ENCODE measurements around the gene LTO1.
A peak's percentile ranks its signal among the peaks of the same experiment; 100 is the strongest.

The LTO1 gene

GRCh38 chr11:69644071-69644961 lies 30.8 kb downstream of the LTO1 start:
- no peak for DNase-seq

DNA sequence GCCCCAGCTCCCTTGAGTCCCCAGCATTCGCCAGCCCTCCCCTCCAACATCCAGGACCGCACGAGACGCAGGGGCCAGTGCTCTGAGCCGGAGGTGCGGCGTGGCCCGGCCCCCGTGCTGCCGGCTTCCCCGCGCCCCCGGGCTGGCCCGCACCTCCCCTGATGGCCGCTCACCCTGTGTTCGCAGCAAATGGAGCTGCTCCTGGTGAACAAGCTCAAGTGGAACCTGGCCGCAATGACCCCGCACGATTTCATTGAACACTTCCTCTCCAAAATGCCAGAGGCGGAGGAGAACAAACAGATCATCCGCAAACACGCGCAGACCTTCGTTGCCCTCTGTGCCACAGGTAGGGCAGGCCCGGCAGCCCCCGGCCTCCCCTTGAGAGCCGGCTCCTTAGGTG lies 31.5 kb downstream of the LTO1 start:
- no peak for DNase-seq

DNA sequence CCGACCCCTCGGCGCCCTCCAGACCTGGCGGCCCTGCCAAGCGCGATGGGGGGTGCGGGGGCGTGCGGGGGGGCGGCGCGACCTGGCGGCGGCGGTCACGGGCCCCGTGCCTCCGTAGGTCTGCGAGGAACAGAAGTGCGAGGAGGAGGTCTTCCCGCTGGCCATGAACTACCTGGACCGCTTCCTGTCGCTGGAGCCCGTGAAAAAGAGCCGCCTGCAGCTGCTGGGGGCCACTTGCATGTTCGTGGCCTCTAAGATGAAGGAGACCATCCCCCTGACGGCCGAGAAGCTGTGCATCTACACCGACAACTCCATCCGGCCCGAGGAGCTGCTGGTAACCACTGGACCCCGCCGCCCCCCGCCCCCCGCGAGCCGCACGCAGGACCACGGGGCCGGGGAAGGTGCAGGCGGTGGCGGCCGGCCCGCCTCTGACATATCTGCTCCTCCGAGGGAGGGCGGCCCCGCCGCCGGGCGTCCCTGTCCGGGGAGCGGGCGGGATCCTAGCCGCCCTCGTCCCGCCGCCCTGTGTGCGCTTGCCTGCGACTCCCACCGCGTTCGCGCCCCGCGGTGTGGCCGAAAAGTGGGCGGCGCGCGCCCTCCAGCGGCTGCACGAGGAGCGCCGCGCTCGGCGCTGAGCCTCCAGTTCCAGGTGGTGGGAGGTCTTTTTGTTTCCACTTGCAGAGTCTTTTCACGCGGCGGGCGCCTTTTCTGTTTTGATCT lies 32.1 kb downstream of the LTO1 start:
- peak; percentile 45 for DNase-seq

DNA sequence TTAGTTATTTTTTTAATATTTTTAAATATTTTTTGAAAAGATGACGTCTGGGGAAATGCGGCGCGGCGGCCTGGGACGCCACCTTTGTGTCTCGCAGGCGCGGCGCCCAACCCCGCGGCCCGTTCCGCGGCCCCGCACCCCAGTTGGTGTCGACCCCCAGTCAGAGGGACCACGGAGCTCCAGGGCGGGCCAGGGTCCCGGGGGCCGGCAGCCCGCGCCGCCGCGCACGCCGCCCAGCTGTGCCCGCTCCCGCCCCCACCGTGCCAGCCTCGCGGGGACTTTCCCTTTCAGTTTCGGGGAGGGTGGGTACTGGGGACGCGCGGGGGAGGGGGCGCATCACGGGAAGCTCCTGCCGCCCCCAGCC lies 32.6 kb downstream of the LTO1 start:
- no peak for DNase-seq

DNA sequence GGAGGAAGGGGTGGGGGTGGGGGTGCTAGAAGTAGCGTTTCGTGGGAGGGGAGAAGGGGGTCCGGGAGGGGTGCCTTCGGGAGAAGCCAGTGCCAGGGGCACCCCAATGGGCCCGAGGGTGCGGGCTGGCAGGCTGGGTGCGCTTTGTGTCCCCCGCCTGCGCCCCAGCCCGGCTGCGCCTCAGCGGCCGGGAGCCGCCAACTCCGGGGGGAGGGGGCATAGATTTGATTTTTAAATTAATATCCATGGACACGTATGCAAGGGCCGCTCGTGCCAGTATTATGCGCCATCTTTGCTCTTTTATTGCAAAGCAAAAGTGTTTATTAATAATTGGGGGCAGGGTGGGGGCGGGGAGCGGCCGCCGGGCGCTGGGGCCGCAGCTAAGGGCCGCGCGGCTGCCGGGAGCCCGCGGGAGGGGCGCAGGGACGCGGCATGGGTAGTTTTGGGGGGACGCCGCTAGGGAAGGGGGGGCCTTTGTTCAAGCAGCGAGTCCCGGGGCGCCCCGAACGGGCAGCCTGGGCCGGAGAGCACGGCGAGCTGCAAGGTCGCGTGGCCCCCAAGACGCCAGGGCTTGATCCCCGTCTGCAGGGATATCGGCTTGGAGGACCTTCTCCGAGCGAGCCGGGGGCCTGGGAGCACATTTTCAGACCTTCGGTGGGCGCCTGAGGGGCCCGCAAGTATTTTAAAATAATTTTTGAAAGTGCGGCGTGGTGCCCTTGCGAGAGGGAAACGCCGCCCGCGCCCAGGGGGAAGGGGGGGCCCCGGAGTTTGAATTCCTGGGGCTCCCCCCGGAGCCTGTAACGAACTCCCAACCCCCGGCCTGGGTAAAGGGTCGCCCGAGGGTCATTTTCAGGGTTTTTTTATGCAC lies 33.2 kb downstream of the LTO1 start:
- DNase-seq: no peak

- peak; percentile 37 for DNase-seq
Measured at GRCh38 chr11:69640995-69641581, 34.1 kb downstream of the LTO1 start, which contains the start of gene CCND1. TSS of gene CCND1 (plus strand) at chr11:69641156. CDS start at chr11:69641314, 158 bp downstream.

- DNase-seq: no peak
Measured at GRCh38 chr11:69640260-69640994, 34.7 kb downstream of the LTO1 start.

GRCh38 chr11:69639831-69640230 lies 35.3 kb downstream of the LTO1 start:
- no peak for DNase-seq

- DNase-seq: peak; percentile 69
Measured at GRCh38 chr11:69638941-69639681, 36.0 kb downstream of the LTO1 start.

DNA sequence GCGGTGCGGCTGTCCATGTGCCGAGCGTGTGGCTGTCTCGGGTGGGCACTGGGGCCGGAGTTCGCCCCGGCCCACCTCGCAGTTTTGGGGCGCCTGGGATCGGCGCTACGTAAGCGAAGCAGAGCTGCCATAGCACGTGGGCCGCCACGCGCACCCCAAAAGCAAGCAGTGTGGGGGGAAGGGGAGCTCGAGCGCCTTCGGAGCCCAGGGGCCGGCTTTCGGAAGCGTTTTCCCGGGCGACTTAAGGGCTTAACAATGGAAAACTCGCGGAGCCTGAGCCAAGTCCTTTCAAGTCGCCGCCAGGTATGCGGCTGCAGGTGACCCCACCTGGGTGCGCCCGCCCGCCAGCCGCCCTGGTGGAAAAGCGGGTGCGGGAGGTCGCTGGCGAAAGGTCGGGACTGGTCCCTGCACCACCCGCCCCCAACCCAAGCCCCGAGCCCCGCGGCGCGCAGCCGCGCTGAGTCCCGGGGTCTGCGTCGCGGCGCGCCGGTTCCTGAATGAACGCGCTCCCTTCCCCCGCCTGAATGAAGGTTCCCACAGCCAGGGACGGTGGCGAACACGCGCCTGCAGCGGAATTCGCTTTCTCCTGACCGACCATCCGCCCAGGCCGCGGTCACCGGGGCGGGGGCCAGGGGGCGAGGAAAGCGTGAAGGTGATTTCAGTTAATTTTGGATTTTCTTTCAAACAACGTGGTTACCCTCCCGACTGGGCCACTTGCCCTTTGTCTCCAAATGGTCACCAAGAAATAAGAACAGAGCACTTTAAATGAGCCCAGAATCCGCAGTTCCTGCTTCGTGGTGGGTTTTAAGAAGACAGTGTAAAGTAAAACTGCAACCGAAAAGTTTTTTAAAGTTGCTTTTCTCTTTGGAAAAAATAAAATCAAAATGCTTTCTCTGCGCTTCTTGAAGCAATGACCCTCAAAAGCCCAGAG lies 36.9 kb downstream of the LTO1 start:
- DNase-seq: peak; percentile 14

DNA sequence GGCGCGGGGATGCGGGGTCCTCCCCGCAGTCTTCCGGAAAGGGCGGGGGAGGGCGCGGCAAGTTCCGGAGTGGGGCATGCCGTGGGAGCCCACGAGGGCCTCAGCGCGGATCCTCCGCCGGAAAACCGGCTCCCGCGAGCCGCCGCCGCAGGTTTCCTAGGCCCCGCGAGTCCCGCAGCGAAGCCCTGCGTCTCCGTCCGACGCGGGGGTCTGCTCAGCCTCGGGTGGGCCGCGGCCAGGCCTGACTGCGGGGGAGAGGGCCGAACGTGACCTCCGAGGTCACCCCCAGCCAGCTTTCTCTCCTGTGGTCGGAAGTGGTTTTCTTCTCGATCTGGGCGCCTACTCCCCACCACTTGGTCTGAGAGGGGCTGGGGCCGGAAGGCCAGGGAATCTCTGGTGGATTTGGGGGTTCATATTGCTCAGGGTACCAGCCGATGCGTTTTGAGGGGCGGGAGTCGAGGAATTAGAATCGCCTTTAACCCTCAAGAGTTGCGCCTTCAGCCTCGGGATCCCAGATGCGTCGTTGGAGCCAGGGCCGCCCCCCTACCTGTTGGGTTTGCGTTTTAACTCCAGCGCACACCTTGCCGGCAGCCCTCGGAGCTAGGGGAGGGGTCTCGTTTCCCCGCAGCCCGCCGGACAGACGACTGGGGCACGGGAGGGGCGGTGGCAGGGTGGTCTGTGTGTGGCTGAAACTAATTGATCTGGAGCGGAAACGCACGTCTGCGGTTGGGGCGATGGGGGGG lies 37.8 kb downstream of the LTO1 start:
- no peak for DNase-seq

DNA sequence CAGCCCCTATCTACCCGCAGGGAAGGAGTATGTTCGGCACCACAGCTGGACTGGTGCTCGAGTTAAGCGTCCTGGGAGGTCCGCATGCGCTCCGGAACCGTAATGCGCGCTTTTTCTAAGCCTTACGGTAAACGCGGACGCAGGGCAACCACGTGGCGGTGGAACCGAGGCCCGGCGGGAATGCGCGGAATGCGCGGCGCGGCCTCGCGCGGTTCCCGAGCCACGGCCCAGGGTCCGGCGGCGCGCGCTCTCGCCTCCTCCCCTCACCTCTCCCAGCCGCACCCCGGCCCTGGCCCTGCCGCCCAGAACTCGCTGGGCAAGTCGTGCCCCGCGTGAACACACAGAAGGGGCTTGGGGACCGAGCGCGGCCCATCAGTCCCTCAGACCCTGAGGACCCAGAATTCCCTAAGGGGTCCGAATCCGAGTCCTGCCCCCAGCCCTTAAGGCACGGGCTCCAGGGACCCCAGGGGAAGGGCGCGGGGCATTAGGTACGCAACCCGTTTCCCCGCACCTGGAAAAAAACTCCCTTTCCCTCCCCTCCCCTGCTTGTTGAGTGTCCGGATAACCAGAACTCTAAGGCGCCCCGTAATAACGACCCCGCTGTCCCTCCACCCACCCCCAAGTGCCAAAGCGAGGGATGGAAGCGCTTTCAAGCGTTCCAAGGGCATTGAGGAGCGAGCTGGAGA lies 38.5 kb downstream of the LTO1 start:
- no peak for DNase-seq

- DNase-seq: no peak
Measured at GRCh38 chr11:69635804-69636511, 39.2 kb downstream of the LTO1 start.

- no peak for DNase-seq
Measured at GRCh38 chr11:69635195-69635594, 40.0 kb downstream of the LTO1 start.

DNA sequence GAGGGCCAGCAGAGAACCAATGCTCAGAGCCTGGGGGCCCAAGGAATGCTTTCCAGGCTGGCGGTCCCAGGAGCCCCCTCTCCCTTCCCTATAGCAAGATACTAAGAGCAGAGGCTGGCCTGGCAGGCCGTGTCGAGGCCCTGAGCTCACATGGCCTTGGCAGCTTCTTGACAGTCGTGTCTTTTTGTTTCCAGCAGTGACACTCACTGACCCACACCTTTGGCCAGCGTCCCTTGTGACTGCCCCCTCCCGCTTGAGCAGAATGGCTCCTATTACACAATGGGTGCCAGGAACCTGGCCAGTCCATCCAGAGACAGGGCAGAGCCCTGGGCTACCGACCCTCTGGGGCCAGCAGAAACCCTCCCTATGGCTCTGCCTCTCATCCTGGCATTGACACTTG lies 40.6 kb downstream of the LTO1 start:
- DNase-seq: no peak

DNA sequence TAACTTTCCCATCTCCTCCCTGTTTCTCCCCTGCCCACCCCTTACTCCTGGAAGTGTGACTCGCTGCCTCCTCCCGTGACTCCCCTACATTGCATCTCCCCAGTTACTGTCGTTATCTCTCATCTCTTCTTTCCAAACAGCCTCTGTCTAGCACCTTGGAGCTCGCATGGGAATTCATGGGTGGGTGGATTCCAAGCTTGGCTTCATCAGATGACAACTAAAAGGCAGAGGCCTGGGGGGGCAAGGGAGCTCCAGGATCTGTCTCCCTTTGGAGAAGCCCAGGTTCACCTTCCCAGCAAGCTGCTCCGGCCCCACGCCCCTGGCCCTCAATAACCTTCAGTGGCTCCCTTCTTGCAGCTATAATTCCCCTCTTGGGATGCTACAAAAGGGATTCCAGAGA lies 41.1 kb downstream of the LTO1 start:
- DNase-seq: no peak

- DNase-seq: no peak
Measured at GRCh38 chr11:69632900-69633299, 42.3 kb downstream of the LTO1 start.

GRCh38 chr11:69630424-69630823 lies 44.7 kb downstream of the LTO1 start:
- DNase-seq: no peak

Measured in NCI-H748 treated with DMSO at 0.1 percent for 48 hours (cell line).